WTC11 (cell line): ENCODE measurements around the gene SNX15. TPM values are rescaled to one million over a fixed set of nuclear protein-coding genes. Genes with fewer than 3 reads are reported as not detected.
A peak's percentile ranks its signal among the peaks of the same experiment; 100 is the strongest.

Source experiments
- ATAC-seq: fragments of 200-7000 bp; cut with Tn5 transposase; 2 replicates; pipeline ENCODE4 v1.10.0; 2021; ENCODE audit warnings: mild to moderate bottlenecking, moderate library complexity
- CTCF ChIA-PET: fragments of 300-600 bp; sonication (Branson Sonifier 250); formaldehyde crosslinking; loops from one replicate; lab custom pipeline; 2021; ENCODE audit warnings: antibody characterized with exemption; lab: Charles Lee
- POLR2A ChIA-PET: fragments of 350-600 bp; sonication (Branson Sonifier 250); formaldehyde crosslinking; loops from one replicate; lab custom pipeline; 2021; ENCODE audit warnings: antibody characterized with exemption; lab: Charles Lee
- DNase-seq: peaks from one replicate; pipeline ENCODE4 v3.0.0; 2021; ENCODE audit warnings: low spot score
- H3K27ac Mint-ChIP-seq: 2 replicates; pipeline ENCODE4 v1.8.0; 2021; ENCODE audit warnings: mixed read lengths
- H3K27me3 Mint-ChIP-seq: 2 replicates; pipeline ENCODE4 v1.8.0; 2021; ENCODE audit warnings: low read depth, mild to moderate bottlenecking, moderate library complexity, mixed read lengths
- H3K36me3 Mint-ChIP-seq: 2 replicates; pipeline ENCODE4 v1.8.0; 2021; ENCODE audit warnings: mixed read lengths
- H3K4me1 Mint-ChIP-seq: 2 replicates; pipeline ENCODE4 v1.8.0; 2022; ENCODE audit warnings: mixed read lengths
- H3K4me3 Mint-ChIP-seq: 2 replicates; pipeline ENCODE4 v1.8.0; 2021; ENCODE audit warnings: mild to moderate bottlenecking, moderate library complexity, mixed read lengths
- H3K9me3 Mint-ChIP-seq: 2 replicates; pipeline ENCODE4 v1.8.0; 2021; ENCODE audit warnings: mixed read lengths
- CREB1 ChIP-seq: sonication (generic); formaldehyde crosslinking; IDR thresholded peaks from 2 replicates; pipeline ENCODE4 v1.8.0; 2023; ENCODE audit warnings: mild to moderate bottlenecking, missing genetic modification reagents
- FOXJ3 ChIP-seq: sonication (generic); formaldehyde crosslinking; IDR thresholded peaks from 2 replicates; pipeline ENCODE4 v1.9.0; 2021; ENCODE audit warnings: missing genetic modification reagents, mild to moderate bottlenecking, borderline replicate concordance
- IRF2 ChIP-seq: sonication (generic); formaldehyde crosslinking; IDR thresholded peaks from 2 replicates; pipeline ENCODE4 v1.8.0; 2022; ENCODE audit warnings: low read depth, missing genetic modification reagents, borderline replicate concordance
- KAT7 ChIP-seq: sonication (generic); formaldehyde crosslinking; IDR thresholded peaks from 2 replicates; pipeline ENCODE4 v1.8.1; 2023; ENCODE audit warnings: missing genetic modification reagents, mild to moderate bottlenecking, borderline replicate concordance
- NFATC4 ChIP-seq: fragments of 250-450 bp; sonication (Bioruptor Pico); IDR thresholded peaks from 2 replicates; pipeline ENCODE4 v1.9.0; 2021; ENCODE audit warnings: mild to moderate bottlenecking
- NR1H2 ChIP-seq: sonication (generic); formaldehyde crosslinking; IDR thresholded peaks from 2 replicates; pipeline ENCODE4 v1.9.0; 2021; ENCODE audit warnings: mild to moderate bottlenecking, moderate library complexity, missing genetic modification reagents
- SOX15 ChIP-seq: fragments of 250-450 bp; sonication (Bioruptor Pico); IDR thresholded peaks from 2 replicates; pipeline ENCODE4 v1.9.0; 2021; ENCODE audit warnings: mild to moderate bottlenecking
- SP1 ChIP-seq: sonication (generic); formaldehyde crosslinking; conservative IDR thresholded peaks from 2 replicates; pipeline ENCODE4 v1.8.1; 2022; ENCODE audit warnings: missing genetic modification reagents
- ZNF263 ChIP-seq: sonication (generic); formaldehyde crosslinking; IDR thresholded peaks from 2 replicates; pipeline ENCODE4 v1.8.1; 2022; ENCODE audit warnings: low read depth, mild to moderate bottlenecking, moderate library complexity, missing genetic modification reagents
- ZNF423 ChIP-seq: fragments of 250-450 bp; sonication (Bioruptor Pico); IDR thresholded peaks from 2 replicates; pipeline ENCODE4 v2.1.2; 2022; ENCODE audit warnings: mild to moderate bottlenecking, moderate library complexity
- ZNF671 ChIP-seq: fragments of 250-450 bp; sonication (Bioruptor Pico); IDR thresholded peaks from 2 replicates; pipeline ENCODE4 v1.8.0; 2021; ENCODE audit warnings: mild to moderate bottlenecking
- total RNA-seq: library from RNA; stranded (reverse); gene quantifications from 3 replicates; pipeline ENCODE4 v1.2.3, GENCODE V29; 2021
- TF ChIP-seq, protein P1 (sequence below): sonication (generic); formaldehyde crosslinking; IDR thresholded peaks from 2 replicates; pipeline ENCODE4 v1.8.1; 2022; ENCODE audit warnings: low read depth, mild to moderate bottlenecking, moderate library complexity, missing genetic modification reagents, borderline replicate concordance
- TF ChIP-seq, protein P2 (sequence below): sonication (generic); formaldehyde crosslinking; IDR thresholded peaks from 2 replicates; pipeline ENCODE4 v1.8.0; 2023; ENCODE audit warnings: mild to moderate bottlenecking, missing genetic modification reagents
- TF ChIP-seq, protein P3 (sequence below): sonication (generic); formaldehyde crosslinking; conservative IDR thresholded peaks from 2 replicates; pipeline ENCODE4 v1.8.1; 2022; ENCODE audit warnings: mild to moderate bottlenecking, missing genetic modification reagents
- TF ChIP-seq, protein P4 (sequence below): fragments of 250-450 bp; sonication (Bioruptor Pico); conservative IDR thresholded peaks from 2 replicates; pipeline ENCODE4 v1.9.0; 2021; ENCODE audit warnings: mild to moderate bottlenecking
- TF ChIP-seq, protein P5 (sequence below): sonication (generic); formaldehyde crosslinking; IDR thresholded peaks from 2 replicates; pipeline ENCODE4 v1.8.1; 2023; ENCODE audit warnings: mild to moderate bottlenecking, missing genetic modification reagents, moderate library complexity
- TF ChIP-seq, protein P6 (sequence below): sonication (generic); formaldehyde crosslinking; IDR thresholded peaks from 2 replicates; pipeline ENCODE4 v1.8.1; 2023; ENCODE audit warnings: mild to moderate bottlenecking, missing genetic modification reagents, borderline replicate concordance
- TF ChIP-seq, protein P7 (sequence below): fragments of 250-450 bp; sonication (Bioruptor Pico); IDR thresholded peaks from 2 replicates; pipeline ENCODE4 v1.8.0; 2021; ENCODE audit warnings: mild to moderate bottlenecking

Gene SNX15
- total RNA-seq, 1 experiment from 2014 or later = 17.6 TPM

DNA sequence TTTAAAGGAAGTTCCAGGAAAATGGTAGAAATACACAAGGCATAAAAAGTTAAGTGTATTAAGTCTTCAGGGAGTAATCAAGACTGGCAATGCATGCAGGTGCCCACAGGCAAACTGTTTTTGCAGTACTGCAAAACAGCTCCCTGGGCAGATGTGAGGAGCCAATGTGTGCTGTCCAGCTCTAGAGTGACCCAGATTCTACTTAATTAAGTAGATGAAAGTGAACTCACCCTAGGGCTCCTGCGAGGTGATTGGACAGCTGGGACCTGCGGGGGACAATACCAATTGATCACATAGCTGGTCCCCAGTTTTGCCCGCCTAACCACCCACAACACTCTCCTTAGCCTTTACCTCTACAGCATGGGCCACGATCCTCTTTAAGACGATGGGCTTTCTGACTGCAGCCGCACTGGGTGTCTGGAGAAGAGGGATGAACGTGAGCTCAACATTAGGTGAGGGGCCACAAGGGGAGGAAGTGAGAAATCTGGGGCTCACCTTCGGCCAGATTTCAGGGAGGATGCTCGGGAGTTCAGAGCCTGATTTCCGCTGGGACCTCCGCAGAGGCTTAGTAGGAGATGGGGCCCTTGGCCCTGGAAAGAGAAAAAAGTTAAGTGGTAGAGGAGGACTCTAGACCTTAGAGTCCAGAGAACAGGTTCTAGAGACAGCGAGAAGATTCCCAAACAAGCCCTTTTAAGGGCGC is 56.0 kb downstream of the SNX15 start (continued):
- TF ChIP-seq, protein P1, sequence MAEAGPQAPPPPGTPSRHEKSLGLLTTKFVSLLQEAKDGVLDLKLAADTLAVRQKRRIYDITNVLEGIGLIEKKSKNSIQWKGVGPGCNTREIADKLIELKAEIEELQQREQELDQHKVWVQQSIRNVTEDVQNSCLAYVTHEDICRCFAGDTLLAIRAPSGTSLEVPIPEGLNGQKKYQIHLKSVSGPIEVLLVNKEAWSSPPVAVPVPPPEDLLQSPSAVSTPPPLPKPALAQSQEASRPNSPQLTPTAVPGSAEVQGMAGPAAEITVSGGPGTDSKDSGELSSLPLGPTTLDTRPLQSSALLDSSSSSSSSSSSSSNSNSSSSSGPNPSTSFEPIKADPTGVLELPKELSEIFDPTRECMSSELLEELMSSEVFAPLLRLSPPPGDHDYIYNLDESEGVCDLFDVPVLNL (CRISPR knock-in tag) = no peak
- TF ChIP-seq KAT7 (CRISPR knock-in tag) (0 out of 2 replicates have a peak, but pooled peaks have one; percentile 3), FOXJ3 (CRISPR knock-in tag) (no peak), SOX15 (CRISPR knock-in tag) (no peak)
- TF ChIP-seq, protein P2, sequence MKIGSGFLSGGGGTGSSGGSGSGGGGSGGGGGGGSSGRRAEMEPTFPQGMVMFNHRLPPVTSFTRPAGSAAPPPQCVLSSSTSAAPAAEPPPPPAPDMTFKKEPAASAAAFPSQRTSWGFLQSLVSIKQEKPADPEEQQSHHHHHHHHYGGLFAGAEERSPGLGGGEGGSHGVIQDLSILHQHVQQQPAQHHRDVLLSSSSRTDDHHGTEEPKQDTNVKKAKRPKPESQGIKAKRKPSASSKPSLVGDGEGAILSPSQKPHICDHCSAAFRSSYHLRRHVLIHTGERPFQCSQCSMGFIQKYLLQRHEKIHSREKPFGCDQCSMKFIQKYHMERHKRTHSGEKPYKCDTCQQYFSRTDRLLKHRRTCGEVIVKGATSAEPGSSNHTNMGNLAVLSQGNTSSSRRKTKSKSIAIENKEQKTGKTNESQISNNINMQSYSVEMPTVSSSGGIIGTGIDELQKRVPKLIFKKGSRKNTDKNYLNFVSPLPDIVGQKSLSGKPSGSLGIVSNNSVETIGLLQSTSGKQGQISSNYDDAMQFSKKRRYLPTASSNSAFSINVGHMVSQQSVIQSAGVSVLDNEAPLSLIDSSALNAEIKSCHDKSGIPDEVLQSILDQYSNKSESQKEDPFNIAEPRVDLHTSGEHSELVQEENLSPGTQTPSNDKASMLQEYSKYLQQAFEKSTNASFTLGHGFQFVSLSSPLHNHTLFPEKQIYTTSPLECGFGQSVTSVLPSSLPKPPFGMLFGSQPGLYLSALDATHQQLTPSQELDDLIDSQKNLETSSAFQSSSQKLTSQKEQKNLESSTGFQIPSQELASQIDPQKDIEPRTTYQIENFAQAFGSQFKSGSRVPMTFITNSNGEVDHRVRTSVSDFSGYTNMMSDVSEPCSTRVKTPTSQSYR (CRISPR knock-in tag) = no peak
- TF ChIP-seq, protein P3, sequence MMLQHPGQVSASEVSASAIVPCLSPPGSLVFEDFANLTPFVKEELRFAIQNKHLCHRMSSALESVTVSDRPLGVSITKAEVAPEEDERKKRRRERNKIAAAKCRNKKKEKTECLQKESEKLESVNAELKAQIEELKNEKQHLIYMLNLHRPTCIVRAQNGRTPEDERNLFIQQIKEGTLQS = no peak
- TF ChIP-seq, all 79 proteins: peak for 2

DNA sequence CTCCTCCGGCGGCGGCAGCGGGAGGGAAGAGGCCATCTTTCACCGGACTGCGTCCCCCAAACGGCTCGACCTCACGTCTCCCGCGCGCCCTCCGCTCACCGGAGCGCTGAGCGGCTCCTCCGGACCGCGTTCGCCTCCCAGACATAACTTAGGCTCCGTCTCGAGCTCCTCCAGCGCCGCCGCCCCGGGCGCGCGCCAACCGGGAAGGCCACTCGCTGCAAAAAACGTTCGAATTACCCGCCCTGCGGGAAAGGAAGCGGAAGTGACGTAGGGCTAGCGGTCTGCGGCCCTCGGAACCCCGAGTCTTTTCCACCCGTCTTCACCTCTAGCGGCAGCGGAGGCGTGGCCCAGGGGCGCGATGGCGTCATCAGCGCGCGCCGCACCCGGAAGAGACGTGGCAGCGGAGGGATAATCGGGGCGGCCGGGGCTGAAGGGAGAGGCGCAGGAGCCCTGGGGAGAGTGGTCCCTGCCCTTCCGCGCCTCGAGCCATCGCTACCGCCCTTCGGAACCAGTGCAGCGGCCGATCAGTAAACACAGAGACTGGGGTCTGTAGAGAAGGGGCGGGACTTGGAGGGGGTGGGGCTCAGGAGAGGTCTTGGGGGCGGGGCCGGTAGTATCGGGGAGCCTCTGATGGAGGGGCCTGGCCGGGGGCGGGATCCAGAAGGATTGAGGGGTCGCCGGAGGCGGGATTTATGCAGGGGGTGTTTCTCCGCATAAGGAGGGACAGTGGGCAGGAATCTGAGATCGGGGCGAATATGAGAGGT is 56.8 kb downstream of the SNX15 start, which contains the start of the genes CDCA5 and ZFPL1:
CDCA5 (minus strand) TSS at position 207 of the 764 bp plus-strand sequence; CDS start at position 145, 62 bp downstream.
ZFPL1 (plus strand) TSS at position 389 of the 764 bp plus-strand sequence. CDS start 477 bp downstream, outside the sequence.
- Mint-ChIP-seq H3K9me3 (no peaks in the 10 kb centered on the region), H3K36me3 (peaks cover 31% of the 10 kb centered on the region), H3K27ac (peak within 1 kb of the TSS; percentile 99), H3K27me3 (no peaks in the 10 kb centered on the region), H3K4me1 (peaks cover 10% of the 10 kb centered on the region), H3K4me3 (peak within 1 kb of the TSS; percentile 94)
- ChIA-PET POLR2A (interaction anchor here (0.6 kb wide), 2 partner anchors 136 to 160 kb away, joined by 3 read pairs; no protein-coding TSS in a partner anchor), CTCF (interaction anchor here (1.3 to 1.4 kb wide), 2 partner anchors 26 to 71 kb away, joined by 3 to 6 read pairs; no protein-coding TSS in a partner anchor)
- DNase-seq (peak; percentile 96), ATAC-seq (peak; percentile 81)
- no peak for TF ChIP-seq ZNF423 (CRISPR knock-in tag)
- no peak for TF ChIP-seq NFATC4 (CRISPR knock-in tag)
- TF ChIP-seq, protein P4, sequence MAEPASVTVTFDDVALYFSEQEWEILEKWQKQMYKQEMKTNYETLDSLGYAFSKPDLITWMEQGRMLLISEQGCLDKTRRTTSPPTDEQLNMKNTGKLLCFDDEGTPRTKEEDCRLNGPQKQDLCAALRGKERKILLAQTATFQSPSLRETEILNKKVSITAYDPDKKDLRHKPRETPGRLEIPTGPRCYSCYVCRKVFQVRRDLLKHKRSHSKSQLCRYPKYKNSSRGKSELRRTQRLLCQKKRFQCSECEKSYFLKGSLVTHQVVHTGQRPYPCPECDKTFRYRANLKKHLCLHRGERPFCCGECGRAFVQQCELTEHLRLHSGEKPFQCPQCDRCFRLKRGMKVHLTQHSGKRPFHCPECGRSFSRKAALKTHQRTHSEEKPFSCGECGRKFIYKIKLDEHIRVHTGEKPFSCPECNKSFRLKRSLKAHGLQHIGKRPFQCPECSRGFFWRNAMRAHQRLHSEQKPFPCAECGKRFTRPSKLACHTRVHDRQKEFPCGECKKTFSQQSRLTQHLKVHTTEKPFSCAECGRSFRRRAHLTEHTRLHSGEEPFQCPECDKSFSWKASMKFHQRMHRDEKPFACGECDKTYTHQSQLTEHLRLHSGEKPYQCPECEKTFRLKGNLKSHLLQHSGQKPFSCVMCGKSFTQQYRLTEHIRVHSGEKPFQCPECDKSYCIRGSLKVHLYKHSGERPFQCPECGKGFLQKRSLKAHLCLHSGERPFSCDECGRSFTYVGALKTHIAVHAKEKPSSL = no peak
- TF ChIP-seq IRF2 (CRISPR knock-in tag) = no peak; the same call in 1 of the 2 replicates
- TF ChIP-seq ZNF671 (CRISPR knock-in tag) = no peak
- TF ChIP-seq, protein P5, sequence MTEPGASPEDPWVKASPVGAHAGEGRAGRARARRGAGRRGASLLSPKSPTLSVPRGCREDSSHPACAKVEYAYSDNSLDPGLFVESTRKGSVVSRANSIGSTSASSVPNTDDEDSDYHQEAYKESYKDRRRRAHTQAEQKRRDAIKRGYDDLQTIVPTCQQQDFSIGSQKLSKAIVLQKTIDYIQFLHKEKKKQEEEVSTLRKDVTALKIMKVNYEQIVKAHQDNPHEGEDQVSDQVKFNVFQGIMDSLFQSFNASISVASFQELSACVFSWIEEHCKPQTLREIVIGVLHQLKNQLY (CRISPR knock-in tag) = no peak
- peak; percentile 93; the same call in 1 of the 2 replicates for TF ChIP-seq CREB1 (CRISPR knock-in tag)
- TF ChIP-seq, protein P6, sequence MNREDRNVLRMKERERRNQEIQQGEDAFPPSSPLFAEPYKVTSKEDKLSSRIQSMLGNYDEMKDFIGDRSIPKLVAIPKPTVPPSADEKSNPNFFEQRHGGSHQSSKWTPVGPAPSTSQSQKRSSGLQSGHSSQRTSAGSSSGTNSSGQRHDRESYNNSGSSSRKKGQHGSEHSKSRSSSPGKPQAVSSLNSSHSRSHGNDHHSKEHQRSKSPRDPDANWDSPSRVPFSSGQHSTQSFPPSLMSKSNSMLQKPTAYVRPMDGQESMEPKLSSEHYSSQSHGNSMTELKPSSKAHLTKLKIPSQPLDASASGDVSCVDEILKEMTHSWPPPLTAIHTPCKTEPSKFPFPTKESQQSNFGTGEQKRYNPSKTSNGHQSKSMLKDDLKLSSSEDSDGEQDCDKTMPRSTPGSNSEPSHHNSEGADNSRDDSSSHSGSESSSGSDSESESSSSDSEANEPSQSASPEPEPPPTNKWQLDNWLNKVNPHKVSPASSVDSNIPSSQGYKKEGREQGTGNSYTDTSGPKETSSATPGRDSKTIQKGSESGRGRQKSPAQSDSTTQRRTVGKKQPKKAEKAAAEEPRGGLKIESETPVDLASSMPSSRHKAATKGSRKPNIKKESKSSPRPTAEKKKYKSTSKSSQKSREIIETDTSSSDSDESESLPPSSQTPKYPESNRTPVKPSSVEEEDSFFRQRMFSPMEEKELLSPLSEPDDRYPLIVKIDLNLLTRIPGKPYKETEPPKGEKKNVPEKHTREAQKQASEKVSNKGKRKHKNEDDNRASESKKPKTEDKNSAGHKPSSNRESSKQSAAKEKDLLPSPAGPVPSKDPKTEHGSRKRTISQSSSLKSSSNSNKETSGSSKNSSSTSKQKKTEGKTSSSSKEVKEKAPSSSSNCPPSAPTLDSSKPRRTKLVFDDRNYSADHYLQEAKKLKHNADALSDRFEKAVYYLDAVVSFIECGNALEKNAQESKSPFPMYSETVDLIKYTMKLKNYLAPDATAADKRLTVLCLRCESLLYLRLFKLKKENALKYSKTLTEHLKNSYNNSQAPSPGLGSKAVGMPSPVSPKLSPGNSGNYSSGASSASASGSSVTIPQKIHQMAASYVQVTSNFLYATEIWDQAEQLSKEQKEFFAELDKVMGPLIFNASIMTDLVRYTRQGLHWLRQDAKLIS = no peak
- TF ChIP-seq, protein P7, sequence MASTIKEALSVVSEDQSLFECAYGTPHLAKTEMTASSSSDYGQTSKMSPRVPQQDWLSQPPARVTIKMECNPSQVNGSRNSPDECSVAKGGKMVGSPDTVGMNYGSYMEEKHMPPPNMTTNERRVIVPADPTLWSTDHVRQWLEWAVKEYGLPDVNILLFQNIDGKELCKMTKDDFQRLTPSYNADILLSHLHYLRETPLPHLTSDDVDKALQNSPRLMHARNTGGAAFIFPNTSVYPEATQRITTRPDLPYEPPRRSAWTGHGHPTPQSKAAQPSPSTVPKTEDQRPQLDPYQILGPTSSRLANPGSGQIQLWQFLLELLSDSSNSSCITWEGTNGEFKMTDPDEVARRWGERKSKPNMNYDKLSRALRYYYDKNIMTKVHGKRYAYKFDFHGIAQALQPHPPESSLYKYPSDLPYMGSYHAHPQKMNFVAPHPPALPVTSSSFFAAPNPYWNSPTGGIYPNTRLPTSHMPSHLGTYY = no peak
- TF ChIP-seq ZNF263 (CRISPR knock-in tag) = no peak
- TF ChIP-seq, protein P1 (CRISPR knock-in tag) = peak; percentile 100
- TF ChIP-seq SP1 (CRISPR knock-in tag) = peak; percentile 100
- no peak for TF ChIP-seq NR1H2 (CRISPR knock-in tag)
